ENCODE results near the gene ZC3H12D.

Gene ZC3H12D

DNA sequence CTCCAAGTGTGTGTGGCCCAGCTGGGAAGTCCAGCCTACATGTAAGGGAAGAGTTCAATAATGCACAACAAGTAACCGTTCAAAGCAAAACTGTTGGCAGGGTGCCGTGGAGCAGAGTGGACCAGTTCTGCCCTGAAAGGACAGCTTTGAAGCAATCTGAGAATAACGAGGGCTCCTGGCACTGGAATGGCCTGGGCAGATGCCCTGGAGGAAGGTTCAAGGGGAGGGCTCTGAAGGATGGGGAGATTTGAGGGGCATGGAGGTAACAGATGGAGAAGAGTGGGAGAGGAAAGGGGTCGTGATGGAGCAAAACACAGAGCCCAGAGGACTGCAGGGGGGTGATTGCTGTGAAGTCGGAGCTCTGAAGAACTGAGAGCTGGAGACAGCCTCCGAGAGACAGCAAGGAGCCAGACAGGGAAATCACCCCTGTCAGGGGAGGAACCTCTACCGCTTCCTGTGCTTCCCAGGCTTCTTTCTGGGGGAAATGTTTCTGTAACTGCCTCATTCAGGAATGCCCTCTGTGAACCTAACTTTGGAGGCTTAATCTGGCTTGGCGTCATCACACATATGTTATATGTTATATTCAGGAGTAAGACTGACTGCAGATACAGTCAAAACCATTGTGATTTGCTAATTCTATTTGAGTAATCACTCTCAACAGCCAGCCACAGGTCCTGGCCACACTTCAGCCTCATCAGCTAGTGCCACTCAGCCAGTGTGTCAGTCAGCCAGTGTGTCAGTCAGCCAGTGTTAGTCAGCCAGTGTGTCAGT is 41.2 kb downstream of the ZC3H12D start:
- TF ChIP-seq ZFX (IDR thresholded peaks at IDR 0.05) = no peak
- TF ChIP-seq, protein P1, sequence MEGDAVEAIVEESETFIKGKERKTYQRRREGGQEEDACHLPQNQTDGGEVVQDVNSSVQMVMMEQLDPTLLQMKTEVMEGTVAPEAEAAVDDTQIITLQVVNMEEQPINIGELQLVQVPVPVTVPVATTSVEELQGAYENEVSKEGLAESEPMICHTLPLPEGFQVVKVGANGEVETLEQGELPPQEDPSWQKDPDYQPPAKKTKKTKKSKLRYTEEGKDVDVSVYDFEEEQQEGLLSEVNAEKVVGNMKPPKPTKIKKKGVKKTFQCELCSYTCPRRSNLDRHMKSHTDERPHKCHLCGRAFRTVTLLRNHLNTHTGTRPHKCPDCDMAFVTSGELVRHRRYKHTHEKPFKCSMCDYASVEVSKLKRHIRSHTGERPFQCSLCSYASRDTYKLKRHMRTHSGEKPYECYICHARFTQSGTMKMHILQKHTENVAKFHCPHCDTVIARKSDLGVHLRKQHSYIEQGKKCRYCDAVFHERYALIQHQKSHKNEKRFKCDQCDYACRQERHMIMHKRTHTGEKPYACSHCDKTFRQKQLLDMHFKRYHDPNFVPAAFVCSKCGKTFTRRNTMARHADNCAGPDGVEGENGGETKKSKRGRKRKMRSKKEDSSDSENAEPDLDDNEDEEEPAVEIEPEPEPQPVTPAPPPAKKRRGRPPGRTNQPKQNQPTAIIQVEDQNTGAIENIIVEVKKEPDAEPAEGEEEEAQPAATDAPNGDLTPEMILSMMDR (conservative IDR thresholded peaks at IDR 0.05) = no peak
- H3K27ac ChIP-seq = no peak overlapping the region

DNA sequence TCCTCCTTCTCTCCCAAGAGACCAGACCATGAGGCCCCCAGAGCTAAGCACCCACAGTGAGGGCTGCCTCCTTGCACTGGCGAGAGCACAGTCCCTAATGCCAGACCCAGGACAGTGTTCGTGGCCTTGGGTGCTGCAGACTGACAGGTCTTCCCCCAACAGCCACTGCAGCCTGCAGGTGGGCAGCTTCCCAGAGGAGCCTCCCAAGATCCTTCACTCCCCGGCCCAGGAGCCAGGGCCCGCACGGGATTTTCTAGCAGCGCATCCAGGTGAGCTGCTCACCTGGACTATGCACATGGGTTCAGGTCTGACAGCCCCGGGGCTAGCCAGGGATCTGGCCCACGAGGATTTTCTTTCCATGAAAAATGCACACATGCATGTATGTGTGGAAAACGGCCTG is 43.1 kb downstream of the ZC3H12D start:
- TF ChIP-seq, protein P1 (conservative IDR thresholded peaks at IDR 0.05) = no peak
- no peak overlapping the region for H3K27ac ChIP-seq

DNA sequence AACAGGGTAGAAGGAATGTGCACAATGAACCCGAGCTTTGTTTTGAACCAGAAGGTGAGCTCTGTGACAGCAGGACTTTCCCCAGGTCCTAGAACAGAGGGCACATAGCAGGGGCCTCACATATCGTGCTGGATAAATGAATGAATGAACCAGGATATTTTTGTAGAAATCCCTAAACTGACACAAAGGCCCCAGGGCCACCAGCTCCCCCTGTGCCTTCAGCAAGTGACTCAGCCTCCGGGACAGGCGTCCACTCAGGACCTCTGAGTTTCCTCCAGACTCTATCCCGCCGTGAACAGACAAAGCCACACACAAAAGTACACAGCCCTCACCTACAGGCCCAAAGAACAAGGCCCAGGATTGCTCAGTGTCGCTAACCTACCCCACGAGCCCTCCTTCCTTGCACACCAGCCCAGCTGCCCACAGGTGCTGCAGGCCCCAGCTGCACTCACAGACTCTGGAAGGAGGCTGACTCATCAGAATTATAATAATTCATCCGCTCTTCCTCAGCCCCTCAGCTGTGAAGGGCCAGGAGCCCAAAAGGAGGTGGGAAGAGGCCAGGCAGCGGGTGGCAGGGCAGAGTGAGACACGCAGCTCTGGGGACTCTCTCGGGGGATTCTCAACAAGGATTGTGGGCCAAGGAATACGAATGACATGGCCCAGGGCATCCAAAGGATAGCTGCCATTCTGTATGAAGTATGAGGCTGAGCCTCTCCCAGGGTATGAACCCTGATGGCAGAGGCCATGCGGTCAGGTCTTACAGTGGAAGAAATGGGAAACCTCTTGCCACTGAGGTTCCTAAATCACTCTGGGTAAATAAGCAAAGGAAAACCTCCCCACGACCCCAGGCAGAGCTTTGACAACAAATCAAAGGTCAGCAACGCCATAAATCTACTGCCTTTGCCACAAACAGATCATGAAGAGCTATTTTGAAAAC is 43.8 kb downstream of the ZC3H12D start:
- no peak overlapping the region for H3K27ac ChIP-seq
- TF ChIP-seq, protein P1 (conservative IDR thresholded peaks at IDR 0.05) = no peak
- TF ChIP-seq ZFX (IDR thresholded peaks at IDR 0.05) = no peak

DNA sequence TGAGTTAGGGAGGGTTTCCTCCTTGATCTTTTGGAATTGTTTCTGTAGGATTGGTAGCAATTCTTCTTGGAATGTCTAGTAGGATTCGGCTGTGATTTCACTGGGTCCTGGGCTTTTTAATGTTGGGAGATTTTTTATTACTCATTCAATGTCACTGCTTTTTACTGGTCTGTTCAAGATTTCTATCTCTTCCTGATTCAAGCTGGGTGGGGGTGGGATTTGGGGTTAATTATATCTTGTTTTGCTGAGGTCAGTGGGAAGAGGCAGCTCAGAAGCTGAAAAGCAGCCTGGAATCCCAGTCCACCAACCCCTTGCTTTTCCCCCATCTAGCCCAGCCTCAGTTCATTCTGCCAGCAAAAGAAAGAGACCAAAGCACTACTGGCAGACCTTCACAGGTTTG is 45.2 kb downstream of the ZC3H12D start:
- TF ChIP-seq, protein P1 (conservative IDR thresholded peaks at IDR 0.05) = no peak
- TF ChIP-seq ZFX (IDR thresholded peaks at IDR 0.05) = no peak
- no peak overlapping the region for H3K27ac ChIP-seq

DNA sequence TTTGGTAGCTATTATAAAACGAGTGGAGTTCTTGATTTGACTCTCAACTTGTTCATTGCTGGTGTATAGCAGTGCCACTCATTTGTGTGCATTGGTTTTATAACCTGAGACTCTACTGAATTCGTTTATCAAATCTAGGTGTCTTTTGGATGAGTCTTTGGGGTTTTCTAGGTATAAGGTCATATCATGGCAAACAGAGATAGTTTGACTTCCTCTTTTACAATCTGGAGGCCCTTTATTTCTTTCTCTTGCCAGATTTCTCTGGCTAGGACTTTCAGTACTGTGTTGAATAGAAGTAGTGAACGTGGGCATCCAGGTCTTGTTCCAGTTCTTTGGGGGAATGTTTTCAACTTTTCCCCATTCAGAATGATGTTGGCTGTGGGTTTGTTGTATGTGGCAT is 46.0 kb downstream of the ZC3H12D start:
- TF ChIP-seq ZFX (IDR thresholded peaks at IDR 0.05) = no peak
- TF ChIP-seq, protein P1 (conservative IDR thresholded peaks at IDR 0.05) = no peak
- H3K27ac ChIP-seq = no peak overlapping the region

DNA sequence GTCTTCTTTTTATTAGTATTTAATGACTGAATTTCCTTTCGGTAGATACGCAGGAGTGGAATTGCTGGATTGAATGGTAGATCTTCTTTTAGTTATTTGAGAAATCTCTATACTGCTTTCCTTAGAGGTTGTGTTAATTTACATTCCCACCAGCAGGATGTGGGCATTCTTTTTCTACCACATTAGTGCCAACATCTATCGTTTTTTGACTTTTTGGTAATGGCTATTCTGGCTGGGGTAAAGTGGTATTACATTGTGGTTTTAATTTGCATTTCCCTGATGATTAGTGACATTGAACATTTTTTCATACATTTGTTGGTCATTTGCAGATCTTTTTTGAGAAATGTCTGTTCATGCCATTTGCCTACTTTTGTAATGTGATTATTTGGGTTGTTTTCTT is 47.6 kb downstream of the ZC3H12D start:
- no peak overlapping the region for H3K27ac ChIP-seq
- TF ChIP-seq ZFX (IDR thresholded peaks at IDR 0.05) = no peak
- TF ChIP-seq, protein P1 (conservative IDR thresholded peaks at IDR 0.05) = no peak

DNA sequence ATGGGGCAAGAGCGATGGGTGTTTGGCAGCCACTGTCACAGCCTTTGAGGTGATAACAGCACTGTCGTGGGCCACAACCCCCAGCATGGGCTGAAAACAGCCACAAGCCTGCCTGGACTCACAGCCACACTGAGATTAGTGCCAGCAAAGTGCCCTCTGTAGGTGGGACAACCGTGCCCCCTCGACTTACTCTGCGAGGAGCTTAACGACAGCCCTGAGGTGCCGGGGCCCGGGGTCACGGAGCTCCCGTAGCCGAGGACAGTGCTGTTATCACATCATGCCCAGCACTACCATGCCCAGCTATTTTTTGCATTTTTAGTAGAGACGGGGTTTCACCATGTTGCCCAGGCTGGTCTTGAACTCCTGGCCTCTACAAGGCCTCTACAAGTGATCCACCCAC is 48.2 kb downstream of the ZC3H12D start:
- TF ChIP-seq, protein P1 (conservative IDR thresholded peaks at IDR 0.05) = no peak
- no peak for TF ChIP-seq ZFX (IDR thresholded peaks at IDR 0.05)
- no peak overlapping the region for H3K27ac ChIP-seq

Data from C4-2B (cell line).